ENCODE results near the gene ACE2.

Gene ACE2

GRCh38 chrX:15522464-15522863, 78.3 kb downstream of the ACE2 start:
- H3K4me3 ChIP-seq (ENCODE audit: low read depth, low read length), result no peak overlapping the region
- DNase-seq (ENCODE audit: low read depth), result no peak

- H3K4me3 ChIP-seq (ENCODE audit: low read depth, low read length), result no peak overlapping the region
Measured at GRCh38 chrX:15515931-15516330, 84.8 kb downstream of the ACE2 start.

GRCh38 chrX:15514279-15514678, 86.5 kb downstream of the ACE2 start:
- H3K4me3 ChIP-seq (ENCODE audit: low read depth, low read length), result no peak overlapping the region
- no peak for DNase-seq (ENCODE audit: low read depth)

More at GRCh38 chrX:15515931-15516330, 84.8 kb downstream of the ACE2 start:
- no peak for DNase-seq (ENCODE audit: low read depth)

DNA sequence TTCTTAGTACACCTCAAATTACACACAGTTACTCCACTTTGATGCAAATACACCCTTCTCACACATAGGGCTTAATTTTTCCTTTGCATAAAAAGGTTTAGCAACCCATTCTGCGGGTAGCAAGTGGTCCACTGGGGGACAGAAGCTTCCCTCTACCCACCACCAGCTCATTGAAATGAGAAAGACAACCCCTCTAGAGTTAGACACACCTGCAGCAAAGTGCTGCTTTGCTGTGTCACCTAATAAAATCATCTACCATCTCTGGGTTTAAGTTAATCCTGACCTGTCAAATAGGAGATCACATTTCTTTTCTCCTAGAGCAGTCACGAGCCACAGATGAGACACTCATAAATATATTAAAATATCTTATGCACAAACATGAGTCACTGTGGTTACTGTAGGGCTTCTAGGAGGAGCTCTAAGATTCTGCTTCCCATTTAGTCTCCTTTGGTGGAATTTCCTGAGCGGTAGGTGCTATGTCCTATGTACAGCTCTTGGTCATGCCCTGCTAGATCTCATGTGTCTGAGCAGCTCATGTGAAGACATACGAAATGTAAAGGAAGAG, 88.3 kb downstream of the ACE2 start:
- H3K4me3 ChIP-seq (ENCODE audit: low read depth, low read length), result no peak overlapping the region
- DNase-seq (ENCODE audit: low read depth), result no peak

DNA sequence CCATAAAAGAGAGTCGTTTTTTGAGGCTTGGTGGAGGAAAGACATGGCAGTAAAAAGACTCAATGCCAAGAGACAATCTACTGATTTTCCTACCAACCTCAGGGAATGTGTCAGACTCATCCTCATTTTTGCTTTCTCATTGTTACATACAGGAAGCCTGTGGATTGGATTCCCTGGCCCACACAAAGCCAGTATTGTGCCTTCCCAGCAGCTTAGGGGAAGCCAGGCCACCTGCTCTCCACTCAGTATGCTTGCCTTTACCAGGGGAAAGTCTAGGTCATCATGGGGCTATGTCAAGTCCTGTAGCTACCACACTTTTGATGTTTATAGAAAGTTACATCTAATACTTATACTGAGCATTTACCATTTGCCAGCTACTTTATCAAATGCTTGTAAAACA, 89.2 kb downstream of the ACE2 start:
- H3K4me3 ChIP-seq (ENCODE audit: low read depth, low read length), result no peak overlapping the region
- no peak for DNase-seq (ENCODE audit: low read depth)

Measured in skeletal muscle cell (primary cell).